ENCODE measurements around the gene FAM156A.

GRCh38 chrX:52983321-52984000 lies 25.1 kb upstream of the FAM156A start:
- TF ChIP-seq, protein P1, sequence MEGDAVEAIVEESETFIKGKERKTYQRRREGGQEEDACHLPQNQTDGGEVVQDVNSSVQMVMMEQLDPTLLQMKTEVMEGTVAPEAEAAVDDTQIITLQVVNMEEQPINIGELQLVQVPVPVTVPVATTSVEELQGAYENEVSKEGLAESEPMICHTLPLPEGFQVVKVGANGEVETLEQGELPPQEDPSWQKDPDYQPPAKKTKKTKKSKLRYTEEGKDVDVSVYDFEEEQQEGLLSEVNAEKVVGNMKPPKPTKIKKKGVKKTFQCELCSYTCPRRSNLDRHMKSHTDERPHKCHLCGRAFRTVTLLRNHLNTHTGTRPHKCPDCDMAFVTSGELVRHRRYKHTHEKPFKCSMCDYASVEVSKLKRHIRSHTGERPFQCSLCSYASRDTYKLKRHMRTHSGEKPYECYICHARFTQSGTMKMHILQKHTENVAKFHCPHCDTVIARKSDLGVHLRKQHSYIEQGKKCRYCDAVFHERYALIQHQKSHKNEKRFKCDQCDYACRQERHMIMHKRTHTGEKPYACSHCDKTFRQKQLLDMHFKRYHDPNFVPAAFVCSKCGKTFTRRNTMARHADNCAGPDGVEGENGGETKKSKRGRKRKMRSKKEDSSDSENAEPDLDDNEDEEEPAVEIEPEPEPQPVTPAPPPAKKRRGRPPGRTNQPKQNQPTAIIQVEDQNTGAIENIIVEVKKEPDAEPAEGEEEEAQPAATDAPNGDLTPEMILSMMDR (IDR thresholded peaks at IDR 0.05) = no peak
- no peak for TF ChIP-seq POLR2A (IDR thresholded peaks at IDR 0.05)
- no peak for TF ChIP-seq EP300 (IDR thresholded peaks at IDR 0.05)

Data from tibial nerve (tissue), 4 donors.